Measurements from ENCODE around the gene ASXL2.
"Not testable (repeated sequence)": the region's sequence is repeated elsewhere in the genome, so short reads cannot be mapped to it uniquely, and the experiment has no call there.

The ASXL2 gene

DNA sequence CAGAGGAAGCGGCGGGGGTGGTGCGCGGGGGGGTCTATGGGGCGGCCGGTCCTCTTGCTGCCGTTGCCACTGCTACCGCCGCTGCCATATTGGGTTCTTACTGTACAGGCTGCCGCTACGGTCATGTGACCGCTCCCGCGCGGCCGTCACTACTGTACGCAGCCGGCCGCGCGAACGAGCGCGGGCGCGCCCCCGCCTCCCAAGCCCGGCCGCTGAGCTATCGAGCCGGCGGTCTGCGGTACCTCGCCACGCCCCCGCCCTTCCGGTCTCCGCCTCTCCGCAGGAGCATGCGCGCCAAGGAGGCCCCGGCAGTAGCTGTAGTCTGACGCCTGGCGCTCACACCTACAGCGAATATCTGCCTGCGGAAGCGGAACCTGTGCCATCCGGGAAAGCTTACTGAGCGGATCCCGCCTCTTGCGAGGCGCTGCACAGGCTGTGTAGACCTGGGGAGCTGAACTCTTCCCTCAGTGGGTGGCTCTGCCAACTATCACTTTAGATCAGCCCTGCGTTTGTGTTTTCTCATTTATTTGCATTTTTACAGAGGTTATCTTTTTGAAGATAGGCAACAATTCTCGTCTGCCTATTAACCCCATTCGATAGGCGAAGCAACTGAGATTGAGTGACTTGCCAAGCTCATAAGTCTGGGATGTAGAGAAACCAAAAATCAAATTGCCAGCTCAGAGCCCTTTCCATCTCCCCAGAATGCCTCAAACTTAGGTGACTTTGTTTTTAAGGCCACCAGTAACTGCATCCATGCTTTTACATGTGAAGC lies at the start of gene ASXL2:
Gene ASXL2, minus strand, starts transcription at position 127 of the 772 bp plus-strand sequence. CDS start 265 bp downstream, outside the sequence.
- peak; percentile 98 for DNase-seq

DNA sequence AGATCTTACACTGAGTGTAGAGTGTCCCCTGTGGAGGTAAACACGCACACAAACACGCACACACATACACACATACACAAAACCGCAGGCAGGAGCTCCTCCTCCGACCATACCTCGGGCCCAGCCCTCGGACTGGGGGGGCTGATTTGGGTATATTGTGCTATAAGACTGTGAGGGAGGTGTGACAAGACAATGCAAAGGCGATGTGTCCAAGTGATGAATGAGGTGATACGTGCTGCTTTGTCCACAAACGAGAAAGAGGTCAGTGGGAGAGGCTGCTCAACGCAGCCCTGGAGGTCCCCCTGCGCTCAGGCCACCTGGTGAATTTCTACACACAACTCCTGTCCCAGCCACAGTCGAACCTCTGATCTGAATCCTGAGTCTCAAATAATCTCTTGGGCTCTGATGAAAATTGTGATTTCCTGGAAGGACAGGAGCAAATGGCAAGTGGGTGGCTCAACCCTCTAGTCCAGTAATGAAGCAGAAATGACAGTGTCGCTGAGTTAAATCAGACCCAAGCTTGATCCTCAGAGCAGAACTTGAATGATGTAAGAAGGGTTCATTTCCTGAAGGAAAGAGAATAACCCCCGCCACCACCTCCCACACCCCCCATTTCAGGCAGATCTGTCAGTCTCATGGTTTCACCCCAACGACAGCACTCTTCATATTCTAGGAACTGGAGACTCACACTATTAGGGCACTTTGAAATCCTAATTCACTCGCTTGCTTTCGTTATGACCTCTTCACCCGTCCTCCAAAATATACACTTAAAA lies 48.9 kb upstream of the ASXL2 start:
- no peak for DNase-seq

DNA sequence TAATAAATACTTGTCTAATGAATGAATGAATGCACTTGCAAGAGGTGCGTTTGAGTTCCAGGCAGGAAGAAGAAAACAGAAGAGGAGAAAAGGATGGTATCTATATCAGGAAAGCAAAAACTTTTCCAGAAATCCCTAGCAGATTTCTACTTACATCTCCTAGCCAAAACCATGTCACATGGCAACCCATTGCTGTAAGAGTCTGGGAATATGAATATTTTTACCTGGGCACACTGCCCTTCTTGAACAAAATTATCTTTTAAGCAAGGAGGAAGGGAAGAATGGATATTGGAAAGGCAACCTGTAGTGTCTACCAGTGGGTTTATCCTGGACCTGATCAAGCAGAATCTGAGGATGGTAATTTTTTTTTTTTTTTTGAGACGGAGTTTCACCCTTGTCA lies 44.2 kb upstream of the ASXL2 start:
- DNase-seq = no peak

DNA sequence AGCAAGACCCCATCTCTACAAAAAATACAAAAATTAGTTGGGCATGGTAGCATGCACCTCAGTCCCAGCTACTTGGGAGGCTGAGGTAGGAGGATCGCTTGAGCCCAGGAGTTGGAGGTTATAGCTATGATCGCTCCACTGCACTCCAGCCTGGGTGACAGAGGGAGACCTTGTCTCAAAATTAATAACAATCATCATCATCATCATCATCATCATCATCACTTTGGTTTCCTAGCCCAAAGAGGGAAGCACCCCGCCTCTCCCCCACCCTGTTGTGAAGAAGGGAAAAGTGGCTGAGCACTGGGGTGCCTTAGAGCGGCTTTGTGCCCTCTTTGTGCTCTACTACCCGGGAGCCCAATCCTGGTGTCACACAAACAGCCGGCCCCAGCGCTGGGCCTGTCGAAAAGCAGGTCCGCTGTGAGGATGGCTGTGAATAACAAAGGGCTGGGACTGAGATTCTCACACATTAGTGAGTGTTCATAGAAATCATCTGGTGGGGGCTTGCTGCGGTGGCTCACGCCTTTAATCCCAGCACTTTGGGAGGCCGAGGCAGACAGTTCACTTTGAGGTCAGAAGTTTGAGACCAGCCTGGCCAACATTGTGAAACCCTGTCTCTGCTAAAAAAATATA lies 42.6 kb upstream of the ASXL2 start:
- DNase-seq = no peak

DNA sequence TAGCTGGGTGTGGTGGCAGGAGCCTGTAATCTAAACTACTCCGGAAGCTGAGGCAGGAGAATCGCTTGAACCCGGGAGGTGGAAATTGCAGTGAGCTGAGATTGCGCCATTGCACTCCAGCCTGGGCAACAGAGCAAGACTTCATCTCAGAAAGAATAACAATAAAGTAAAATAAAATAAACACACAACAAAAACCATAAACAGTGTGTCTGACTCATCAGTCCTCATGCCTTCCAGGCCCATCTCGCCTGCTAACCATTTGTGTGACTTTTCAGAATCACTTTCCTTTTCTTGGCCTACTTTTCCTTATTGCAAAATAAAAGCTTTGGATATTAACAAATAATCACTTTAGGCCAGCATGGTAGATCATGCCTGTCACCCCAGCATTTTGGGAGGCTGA lies 42.0 kb upstream of the ASXL2 start:
- no peak for DNase-seq

DNA sequence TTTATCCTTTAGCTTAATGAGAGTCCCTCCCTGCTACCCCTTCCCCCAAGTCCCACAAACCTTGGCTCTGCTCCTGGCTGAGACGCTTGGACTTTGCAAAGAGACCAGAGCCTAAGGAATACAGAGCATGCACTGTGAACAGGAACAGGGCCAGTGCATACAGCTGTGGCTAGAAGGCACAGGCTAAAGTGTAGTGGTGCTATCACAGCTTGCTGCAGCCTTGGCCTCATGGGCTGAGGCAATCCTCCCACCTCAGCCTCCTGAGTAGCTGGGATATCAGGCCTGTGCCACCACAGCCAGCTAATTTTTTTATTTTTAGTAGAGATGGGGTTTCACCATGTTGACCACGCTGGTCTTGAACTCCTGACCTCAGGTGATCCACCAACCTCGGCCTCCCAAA lies 39.5 kb upstream of the ASXL2 start:
- DNase-seq = no peak

DNA sequence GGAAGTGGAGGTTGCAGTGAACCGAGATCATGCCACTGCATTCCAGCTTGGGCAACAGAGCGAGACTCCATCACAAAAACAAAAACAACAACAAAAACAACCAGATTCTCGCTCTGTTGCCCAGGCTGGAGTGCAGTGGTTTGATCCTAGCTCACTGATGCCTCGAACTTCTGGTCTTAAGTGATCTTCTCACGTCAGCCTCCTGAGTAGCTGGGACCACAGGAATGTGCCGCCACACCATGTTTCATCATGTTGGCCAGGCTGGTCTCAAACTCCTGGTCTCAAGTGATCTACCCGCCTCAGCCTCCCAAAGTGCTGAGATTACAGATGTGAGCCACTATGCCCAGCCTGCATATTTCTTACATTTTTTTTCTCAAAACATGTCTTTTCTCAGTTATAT lies 39.1 kb upstream of the ASXL2 start:
- not testable (repeated sequence) for DNase-seq

DNA sequence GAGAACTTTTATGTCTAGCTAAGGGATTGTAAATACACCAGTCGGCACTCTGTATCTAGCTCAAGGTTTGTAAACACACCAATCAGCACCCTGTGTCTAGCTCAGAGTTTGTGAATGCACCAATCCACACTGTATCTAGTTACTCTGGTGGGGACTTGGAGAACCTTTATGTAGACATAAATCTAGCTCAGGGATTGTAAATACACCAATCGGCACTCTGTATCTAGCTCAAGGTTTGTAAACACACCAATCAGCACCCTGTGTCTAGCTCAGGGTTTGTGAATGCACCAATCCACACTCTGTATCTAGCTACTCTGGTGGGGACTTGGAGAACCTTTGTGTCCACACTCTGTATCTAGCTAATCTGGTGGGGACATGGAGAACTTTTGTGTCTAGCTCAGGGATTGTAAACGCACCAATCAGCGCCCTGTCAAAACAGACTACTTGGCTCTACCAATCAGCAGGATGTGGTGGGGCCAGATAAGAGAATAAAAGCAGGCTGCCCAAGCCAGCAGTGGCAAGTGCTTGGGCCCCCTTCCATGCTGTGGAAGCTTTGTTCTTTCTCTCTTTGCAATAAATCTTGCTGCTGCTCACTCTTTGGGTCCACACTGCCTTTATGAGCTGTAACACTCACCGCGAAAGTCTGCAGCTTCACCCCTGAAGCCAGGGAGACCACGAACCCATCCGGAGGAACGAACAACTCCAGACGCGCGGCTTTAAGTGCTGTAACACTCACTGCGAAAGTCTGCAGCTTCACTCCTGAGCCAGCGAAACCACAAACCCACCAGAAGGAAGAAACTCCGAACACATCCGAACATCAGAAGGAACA lies 37.9 kb upstream of the ASXL2 start:
- not testable (repeated sequence) for DNase-seq

DNA sequence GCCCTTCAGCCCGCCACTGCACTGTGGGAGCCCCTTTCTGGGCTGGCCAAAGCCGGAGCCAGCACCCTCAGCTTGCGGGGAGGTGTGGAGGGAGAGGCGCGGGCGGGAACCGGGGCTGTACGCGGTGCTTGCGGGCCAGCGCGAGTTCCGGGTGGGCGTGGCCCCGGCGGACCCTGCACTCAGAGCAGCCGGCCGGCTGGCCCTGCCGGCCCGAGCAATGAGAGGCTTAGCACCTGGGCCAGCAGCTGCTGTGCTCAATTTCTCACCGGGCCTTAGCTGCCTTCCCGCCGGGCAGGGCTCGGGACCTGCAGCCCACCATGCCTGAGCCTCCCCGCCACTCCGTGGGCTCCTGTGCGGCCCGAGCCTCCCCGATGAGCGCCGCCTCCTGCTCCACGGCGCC lies 37.1 kb upstream of the ASXL2 start:
- not testable (repeated sequence) for DNase-seq

DNA sequence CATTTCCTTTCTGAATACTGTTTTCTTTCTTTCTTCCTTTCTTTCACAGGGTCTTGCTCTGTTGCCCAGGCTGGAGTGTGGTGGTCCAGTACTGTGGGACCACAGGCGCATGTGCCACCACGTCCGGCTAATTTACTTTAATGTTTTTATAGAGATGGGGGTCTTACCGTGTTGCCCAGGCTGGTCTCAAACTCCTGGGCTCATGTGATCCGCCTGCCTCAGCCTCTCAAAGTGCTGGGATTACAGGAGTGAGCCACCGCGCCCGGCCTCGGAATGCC lies 35.3 kb upstream of the ASXL2 start:
- DNase-seq = not testable (repeated sequence)

DNA sequence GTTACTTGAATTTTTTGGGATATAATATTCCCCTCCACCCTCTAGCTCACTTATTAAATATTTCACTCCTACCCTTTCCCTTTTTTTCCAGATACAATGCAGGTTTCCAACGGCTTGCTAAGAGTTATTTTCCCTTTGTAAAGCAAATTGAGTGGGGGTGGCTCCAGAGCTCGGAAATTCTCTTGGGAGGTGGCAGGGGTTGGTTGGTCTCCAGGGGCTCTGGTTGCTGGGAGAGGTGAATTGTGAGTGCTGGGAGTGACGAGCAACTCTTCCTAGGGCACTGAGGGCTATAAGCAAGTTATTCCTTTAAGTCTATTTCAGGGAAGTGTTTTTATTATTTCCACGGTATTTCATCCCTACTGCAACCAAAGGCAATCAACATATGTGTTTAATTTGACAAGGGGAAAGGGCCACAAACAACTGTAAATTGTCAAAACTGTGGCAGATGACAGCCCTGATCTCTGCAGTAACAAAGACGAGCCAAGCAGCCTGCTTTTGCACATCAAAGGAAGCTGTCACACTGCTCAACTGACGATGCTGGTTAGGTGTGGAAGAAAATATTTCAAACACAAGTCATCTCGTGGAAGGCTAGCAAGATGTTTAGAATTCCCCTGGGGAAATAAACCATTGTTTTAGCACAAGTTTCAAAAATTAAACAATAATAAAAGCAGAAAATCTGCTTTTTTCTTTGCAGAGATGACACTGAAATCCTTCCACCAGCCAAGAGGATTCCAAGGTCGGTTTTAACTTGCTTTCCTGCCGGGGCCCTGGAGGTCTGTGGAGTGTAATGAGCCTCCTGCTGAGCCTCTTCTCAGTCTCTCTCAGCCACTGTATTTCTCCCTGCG lies 34.8 kb upstream of the ASXL2 start:
- no peak for DNase-seq

DNA sequence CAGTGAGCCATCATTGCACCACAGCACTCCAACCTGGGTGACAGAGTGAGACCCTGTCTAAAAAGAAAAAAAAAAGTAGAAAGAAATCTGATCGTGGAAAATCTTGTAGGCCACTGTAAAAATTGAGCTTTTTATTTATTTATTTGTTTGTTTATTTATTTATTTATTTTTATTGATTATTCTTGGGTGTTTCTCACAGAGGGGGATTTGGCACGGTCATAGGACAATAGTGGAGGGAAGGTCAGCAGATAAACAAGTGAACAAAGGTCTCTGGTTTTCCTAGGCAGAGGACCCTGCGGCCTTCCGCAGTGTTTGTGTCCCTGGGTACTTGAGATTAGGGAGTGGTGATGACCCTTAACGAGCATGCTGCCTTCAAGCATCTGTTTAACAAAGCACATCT lies 31.3 kb upstream of the ASXL2 start:
- DNase-seq = not testable (repeated sequence)

DNA sequence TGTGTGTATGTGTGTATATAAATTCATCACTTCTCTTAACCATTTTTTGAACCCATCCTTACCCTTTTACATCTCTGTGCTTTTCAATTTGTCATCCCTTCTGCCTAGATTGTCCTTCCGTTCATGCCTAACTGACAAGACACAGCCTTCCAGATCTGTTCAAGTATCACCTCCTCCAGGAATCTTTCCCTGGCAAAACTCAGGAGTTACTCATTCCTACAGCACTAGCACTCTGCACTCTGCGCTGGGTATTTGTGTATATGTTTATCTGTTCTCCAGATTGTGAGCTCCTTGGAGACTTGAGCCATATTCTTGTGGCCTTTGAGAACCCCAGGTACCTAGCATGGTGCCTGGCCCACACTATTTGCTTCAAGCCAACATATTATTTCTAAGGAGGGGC lies 26.8 kb upstream of the ASXL2 start:
- no peak for DNase-seq

DNA sequence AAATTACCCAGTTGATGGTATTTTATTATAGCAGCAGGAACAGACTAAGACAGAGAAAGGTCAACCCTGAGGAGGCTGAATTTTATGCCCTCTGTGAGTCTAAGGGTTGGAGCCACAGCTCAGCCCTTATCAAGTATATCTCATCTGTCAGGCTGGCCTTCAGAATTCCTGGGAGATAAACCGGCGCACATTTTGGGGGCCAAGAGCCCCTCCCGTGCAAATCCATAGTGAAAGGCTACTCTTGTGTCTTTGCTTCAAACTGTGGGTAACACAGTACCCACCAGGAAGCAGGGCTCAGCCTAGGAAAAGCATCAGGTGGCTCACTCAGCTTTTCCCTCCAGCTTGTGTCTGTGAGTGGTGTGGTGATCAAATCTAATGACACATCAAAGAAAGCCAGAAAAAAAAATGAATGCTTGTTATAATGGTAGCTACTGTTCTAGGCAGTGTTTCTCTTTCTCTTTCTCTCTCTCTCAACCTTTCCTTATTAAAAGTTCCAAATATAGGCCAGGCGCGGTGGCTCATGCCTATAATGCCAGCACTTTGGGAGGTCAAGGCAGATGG lies 25.0 kb upstream of the ASXL2 start:
- DNase-seq = no peak

DNA sequence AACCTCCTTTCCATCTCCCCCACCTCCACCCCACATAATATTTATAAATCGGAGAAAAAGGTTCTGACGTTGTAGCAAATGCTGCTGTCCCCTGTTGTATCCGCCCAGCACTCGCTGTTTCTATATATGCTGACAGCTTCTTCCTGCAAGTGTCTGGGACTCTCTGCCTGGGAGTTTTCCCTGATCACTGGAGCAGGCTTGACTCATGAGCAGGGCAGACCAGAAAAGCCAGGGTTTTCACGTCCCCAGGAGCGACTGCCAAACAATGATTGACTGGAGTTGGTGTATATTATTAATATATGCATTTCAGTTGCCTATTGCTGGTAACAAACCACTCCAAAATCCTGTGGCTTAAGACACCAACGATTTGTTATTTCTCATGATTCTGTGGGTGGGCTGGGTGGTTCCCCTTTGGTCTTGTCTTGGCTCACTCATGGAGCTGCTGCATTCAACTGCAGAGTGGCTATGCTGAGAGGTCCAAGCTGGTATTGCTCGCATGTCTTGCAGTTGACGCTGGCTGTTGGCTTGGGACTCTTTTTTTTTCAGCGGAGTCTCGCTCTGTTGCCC lies 21.2 kb upstream of the ASXL2 start:
- DNase-seq = no peak

DNA sequence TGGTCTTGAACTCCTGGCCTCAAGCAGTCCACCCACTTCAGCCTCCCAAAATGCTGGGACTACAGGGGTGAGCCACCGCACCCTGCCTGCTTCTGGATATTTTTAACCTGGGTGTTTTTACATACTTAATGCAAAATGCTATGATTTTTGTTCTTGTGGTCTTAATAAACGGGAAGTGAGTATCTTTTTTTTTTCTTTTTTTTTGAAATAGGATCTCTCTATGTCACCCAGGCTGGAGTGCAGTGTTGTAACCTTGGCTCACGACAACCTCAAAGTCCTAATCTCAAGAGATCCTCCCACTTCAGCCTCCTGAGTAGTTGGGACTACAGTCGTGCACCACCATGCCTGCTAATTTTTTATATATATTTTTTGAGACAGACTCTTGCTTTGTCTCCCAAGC lies 19.2 kb upstream of the ASXL2 start:
- no peak for DNase-seq

DNA sequence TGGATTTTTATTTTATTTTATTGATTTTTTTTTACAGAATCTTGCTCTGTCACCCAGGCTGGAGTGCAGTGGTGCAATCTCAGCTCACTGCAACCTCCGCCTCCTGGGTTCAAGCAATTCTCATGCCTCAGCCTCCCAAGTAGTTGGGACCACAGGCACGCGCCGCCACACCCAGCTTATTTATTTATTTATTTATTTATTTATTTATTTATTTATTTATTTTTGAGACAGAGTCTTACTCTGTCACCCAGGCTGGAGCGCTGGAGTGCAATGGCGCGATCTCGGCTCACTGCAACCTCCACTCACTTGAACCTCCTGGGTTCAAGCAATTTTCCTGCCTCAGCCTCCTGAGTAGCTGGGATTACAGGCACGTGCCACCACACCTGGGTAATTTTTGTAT lies 18.0 kb upstream of the ASXL2 start:
- not testable (repeated sequence) for DNase-seq

DNA sequence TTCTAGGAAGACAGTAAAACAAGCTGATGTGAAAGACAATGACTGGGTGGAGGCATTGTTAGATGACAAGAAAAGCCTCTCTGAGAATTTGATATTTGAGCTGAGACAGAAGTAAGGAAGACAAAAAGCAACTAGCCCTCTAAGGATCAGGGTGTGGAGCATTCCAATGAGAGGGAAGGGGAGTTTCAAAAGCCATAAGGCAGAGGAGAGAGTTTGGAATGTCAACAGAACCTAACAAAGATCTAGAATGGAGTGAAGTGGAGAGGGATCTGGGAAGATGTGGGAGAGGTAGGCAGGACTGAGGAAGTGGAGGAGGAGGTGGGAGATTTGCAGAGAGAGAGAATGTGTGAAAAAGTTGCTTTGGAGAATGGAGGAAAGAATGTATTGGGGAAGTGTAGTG lies 17.3 kb upstream of the ASXL2 start:
- no peak for DNase-seq

DNA sequence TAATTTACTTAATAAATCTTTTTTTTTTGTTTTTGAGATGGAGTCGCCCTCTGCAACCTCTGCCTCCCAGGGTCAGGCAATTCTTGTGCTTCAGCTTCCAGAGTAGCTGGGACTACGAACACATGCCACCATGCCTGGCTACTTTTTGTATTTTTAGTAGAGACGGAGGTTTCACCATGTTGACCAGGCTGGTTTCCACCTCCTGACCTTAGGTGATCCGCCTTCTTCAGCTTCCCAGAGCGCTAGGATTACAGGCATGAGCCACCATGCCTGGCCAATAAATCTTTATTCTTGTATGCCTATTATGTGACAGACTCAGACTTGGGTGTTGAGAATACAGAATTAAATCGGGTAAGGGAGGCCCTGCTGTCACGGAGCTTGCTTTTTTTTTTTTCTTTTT lies 16.7 kb upstream of the ASXL2 start:
- DNase-seq = no peak

DNA sequence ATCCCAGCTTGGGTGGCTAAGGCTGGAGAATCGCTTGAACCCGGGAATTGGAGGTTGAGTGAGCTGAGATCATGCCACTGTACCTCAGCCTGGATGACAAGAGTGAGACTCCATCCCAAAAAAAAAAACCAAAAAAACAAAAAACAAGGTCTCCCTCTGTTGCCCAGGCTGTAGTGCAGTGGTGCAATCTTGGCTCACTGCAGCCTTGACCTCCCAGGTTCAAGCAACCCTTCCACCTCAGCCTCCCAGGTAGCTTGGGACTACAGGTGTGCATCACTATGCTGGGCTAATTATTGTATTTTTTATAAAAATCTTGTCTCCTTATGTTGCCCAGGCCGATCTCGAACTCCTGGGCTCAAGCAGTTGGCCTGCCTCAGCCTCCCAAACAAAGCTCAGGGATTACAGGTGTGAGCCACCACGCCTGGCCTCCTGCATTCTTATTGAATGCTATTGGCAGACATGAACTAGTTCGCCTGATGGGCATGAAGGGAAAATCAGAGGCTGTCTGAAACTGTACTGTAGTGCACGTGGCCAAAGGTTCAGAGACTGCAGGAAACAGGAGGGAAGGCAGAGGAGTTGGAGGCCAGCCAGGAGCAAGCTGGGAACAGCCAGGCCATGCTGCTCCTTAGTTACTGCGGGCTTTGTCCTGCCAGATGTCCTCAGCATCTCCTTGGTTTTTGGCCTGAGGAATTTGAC lies 16.0 kb upstream of the ASXL2 start:
- no peak for DNase-seq

DNA sequence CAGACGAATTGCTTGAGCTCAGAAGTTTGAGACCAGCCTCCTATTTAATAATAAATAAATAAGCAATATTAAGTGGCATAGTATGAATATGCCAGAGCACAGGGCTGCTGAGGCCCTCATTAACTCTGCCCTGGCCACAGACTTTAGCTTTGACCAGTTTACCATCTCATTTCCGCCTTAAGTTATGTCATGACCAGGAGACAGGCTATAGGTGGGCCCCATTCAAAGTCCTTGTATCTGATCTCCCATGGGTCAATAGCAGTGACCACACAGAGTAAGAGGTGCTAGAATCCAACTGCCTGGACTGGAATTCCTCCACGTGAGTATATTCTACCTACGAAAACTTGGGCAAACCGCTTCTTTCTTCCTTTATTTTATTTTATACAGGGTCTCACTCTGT lies 13.4 kb upstream of the ASXL2 start:
- DNase-seq = no peak
